Transverse colon (tissue), 4 donors: Measurements from ENCODE around the gene KRTAP9-9.

Experiments used
- CTCF ChIP-seq, 5 experiments: fragments of 200-600 bp in 3 of 5; fragments of 450-650 bp in 2 of 5; sonication (generic) in 3 of 5; IDR thresholded peaks; 1 replicate in 2 of 5; 2 replicates in 3 of 5; pipeline ENCODE4 v1.5.1; 2016 to 2017; ENCODE audit warnings: antibody characterized with exemption in 5 of 5, inconsistent platforms in 3 of 5, mild to moderate bottlenecking in 2 of 5, moderate library complexity in 1 of 5
- POLR2A ChIP-seq: fragments of 450-650 bp; IDR thresholded peaks from one replicate; pipeline ENCODE4 v1.6.1; 2016; ENCODE audit warnings: antibody characterized with exemption, mild to moderate bottlenecking, moderate library complexity
- POLR2AphosphoS5 ChIP-seq, 3 donors: sonication (generic); formaldehyde crosslinking; IDR thresholded peaks; one replicate each; pipeline ENCODE4 v1.6.1; 2016; ENCODE audit warnings: antibody characterized with exemption in 3 of 3

GRCh38 chr17:41296846-41297245 is 41.7 kb downstream of the KRTAP9-9 start:
- TF ChIP-seq CTCF (IDR thresholded peaks at IDR 0.05) = no peak
- TF ChIP-seq POLR2AphosphoS5 (IDR thresholded peaks at IDR 0.05) = no peak
- no peak for TF ChIP-seq POLR2A
